PC-9 (cell line): ENCODE data around the gene ATP6V0D1.

Experiments
- EZH2 ChIP-seq: fragments of 200-600 bp; sonication (generic); IDR thresholded peaks from 2 replicates; pipeline ENCODE4 v1.8.0; 2017; ENCODE audit warnings: antibody characterized with exemption, low read depth
- TF ChIP-seq, protein P1 (sequence below): fragments of 200-600 bp; sonication (generic); conservative IDR thresholded peaks from 2 replicates; pipeline ENCODE4 v1.6.1; 2017; ENCODE audit warnings: mixed run types, antibody characterized with exemption, mild to moderate bottlenecking, moderate library complexity

DNA sequence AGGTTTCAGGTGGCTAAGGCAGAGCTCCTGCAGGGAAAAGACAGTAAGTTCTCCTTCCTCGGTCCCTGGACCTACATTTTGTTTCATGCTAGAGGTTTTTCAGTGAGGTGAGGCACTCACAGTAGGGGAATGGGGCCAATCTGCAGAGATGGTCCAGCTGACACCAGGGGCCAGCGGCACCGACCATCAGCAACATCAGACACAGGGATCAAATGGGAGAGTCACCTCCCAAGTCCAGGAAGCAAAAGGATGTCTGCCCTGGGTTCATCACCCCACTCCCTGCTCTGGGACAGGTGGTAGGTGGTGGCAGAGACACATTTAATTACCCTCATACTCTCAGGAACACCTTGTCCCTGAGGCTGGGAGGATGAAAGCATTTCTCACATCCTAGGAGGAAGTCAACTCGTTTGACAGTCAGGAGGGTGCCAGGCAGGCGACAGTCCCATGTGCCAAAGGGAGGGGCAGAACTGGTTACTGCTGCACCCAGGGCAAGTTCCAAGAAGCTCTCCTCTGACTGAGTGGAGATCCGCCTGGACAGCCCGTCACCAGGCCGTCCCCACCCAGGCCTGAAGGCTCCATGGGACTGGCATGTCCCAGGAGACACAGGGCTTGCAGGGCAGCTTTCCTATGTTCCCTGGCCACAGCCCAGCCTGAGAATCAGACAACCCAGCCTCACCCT, 19.2 kb downstream of the ATP6V0D1 start:
- no peak for TF ChIP-seq EZH2
- TF ChIP-seq, protein P1, sequence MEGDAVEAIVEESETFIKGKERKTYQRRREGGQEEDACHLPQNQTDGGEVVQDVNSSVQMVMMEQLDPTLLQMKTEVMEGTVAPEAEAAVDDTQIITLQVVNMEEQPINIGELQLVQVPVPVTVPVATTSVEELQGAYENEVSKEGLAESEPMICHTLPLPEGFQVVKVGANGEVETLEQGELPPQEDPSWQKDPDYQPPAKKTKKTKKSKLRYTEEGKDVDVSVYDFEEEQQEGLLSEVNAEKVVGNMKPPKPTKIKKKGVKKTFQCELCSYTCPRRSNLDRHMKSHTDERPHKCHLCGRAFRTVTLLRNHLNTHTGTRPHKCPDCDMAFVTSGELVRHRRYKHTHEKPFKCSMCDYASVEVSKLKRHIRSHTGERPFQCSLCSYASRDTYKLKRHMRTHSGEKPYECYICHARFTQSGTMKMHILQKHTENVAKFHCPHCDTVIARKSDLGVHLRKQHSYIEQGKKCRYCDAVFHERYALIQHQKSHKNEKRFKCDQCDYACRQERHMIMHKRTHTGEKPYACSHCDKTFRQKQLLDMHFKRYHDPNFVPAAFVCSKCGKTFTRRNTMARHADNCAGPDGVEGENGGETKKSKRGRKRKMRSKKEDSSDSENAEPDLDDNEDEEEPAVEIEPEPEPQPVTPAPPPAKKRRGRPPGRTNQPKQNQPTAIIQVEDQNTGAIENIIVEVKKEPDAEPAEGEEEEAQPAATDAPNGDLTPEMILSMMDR, result no peak
